Measurements from ENCODE around the gene XRCC3. TPM values are rescaled to one million over a fixed set of nuclear protein-coding genes. Genes with fewer than 3 reads are reported as not detected.

Gene XRCC3
- total and polyA plus RNA-seq, 2 of the 8 experiments (the other 6 are each of a cell fraction or from before 2014, with no cell fraction given), result 36.9 to 41.8 TPM

- no peak overlapping the region for H2BK5ac ChIP-seq (ENCODE audit: low read depth, low read length)
- peaks cover 11% of the 10 kb centered on the region; the same call in 1 of the 2 replicates for H3K79me1 ChIP-seq (ENCODE audit: low read depth, low read length)
- no peaks in the 10 kb centered on the region for H3K23me2 ChIP-seq (ENCODE audit: low read depth, low read length)
- H3K4me1 ChIP-seq (replicated peaks in 1 of 4; ENCODE audit: control insufficient read depth in 3 of 4, insufficient read depth in 4 of 4, low read length in 3 of 4), result no peaks in the 10 kb centered on the region; a peak in 1 of 7 replicates
- no peak overlapping the region for H3K4me2 ChIP-seq (ENCODE audit: insufficient read depth in 1 of 2, low read depth in 2 of 2, low read length in 2 of 2)
- H2BK120ac ChIP-seq (replicated peaks; ENCODE audit: low read depth, low read length), result no peak overlapping the region
- DNase-seq (ENCODE audit: low read depth in 1 of 2, low spot score in 2 of 2) (no peak), FAIRE-seq (no peak)
- H2BK20ac ChIP-seq (ENCODE audit: low read length), result no peak overlapping the region
- peaks cover 20 to 45% (median 35%) of the 10 kb centered on the region in 4 experiments for H3K36me3 ChIP-seq (ENCODE audit: control insufficient read depth in 2 of 4, insufficient read depth in 4 of 4, low read length in 3 of 4)
- no peak overlapping the region for H3K56ac ChIP-seq (replicated peaks; ENCODE audit: insufficient read length, low read depth, low read length)
- no peak overlapping the region for H2AK5ac ChIP-seq (ENCODE audit: low read depth, low read length)
- H2BK12ac ChIP-seq (ENCODE audit: low read depth, low read length), result no peak overlapping the region
- ChIA-PET CTCF (ENCODE audit: partially characterized antibody) (interaction anchor here (0.8 kb wide), 1 partner anchor 41 kb away, joined by 3 read pairs; no protein-coding TSS in a partner anchor), POLR2A (ENCODE audit: partially characterized antibody) (no interaction called here)
- no peak overlapping the region for H4K8ac ChIP-seq (ENCODE audit: extremely low read depth, insufficient read depth, low read length)
- no peaks in the 10 kb centered on the region for H3K27me3 ChIP-seq (replicated peaks in 1 of 4; ENCODE audit: control insufficient read depth in 3 of 4, extremely low read depth in 1 of 4, insufficient read depth in 3 of 4, low read length in 3 of 4)
- no peak overlapping the region for H3K14ac ChIP-seq (ENCODE audit: insufficient read length)
- no peak overlapping the region for H3K18ac ChIP-seq (ENCODE audit: extremely low read depth, low read length)
- H3K4me3 ChIP-seq (ENCODE audit: extremely low read depth in 1 of 4, insufficient read depth in 2 of 4, low read depth in 3 of 4, low read length in 4 of 4), result no peak overlapping the region
- no peak overlapping the region for H3K27ac ChIP-seq (ENCODE audit: low read depth, low read length)
- H4K20me1 ChIP-seq (replicated peaks in 1 of 2; ENCODE audit: control insufficient read depth in 1 of 2, insufficient read depth in 2 of 2, low read length in 2 of 2), result peaks cover 2 to 18% of the 10 kb centered on the region in 2 experiments
- H2AFZ ChIP-seq (ENCODE audit: low read length), result no peak overlapping the region
- H4K91ac ChIP-seq (replicated peaks; ENCODE audit: insufficient read length, low read length), result no peak overlapping the region
- peaks cover 3 to 28% of the 10 kb centered on the region in 2 experiments; a peak in 3 of 4 replicates for H3K79me2 ChIP-seq (ENCODE audit: control insufficient read depth in 1 of 2, insufficient read depth in 2 of 2, low read length in 2 of 2)
- no peak overlapping the region for H4K5ac ChIP-seq (ENCODE audit: insufficient read length, low read depth, low read length)
- no peaks in the 10 kb centered on the region for H3K9me3 ChIP-seq (ENCODE audit: insufficient read depth in 2 of 2, low read depth in 1 of 2, low read length in 1 of 2)
- 94% methylated on average over 6 of the region's 6 CpGs; no CpG with 5 or more reads in 1 of the 2 experiments for WGBS, 2 experiments (ENCODE audit: extremely low coverage in 1 of 2, insufficient coverage in 1 of 2, insufficient read length in 1 of 2, insufficient replicate concordance in 2 of 2, low coverage in 1 of 2, low lambda C conversion rate in 2 of 2, missing lambda C conversion rate in 1 of 2)
- no peak overlapping the region for H3K23ac ChIP-seq (ENCODE audit: insufficient read length)
- no peak overlapping the region for H3K9ac ChIP-seq (replicated peaks in 1 of 4; ENCODE audit: extremely low read depth in 1 of 4, low read depth in 3 of 4, low read length in 3 of 4)
- H3K4ac ChIP-seq (replicated peaks; ENCODE audit: insufficient read length, low read depth, low read length), result no peak overlapping the region
- H2BK15ac ChIP-seq (ENCODE audit: low read length), result no peak overlapping the region
- TF ChIP-seq FOSL1 (IDR thresholded peaks at IDR 0.05; ENCODE audit: insufficient read depth, low read depth, low read length) (no peak), RBBP5 (IDR thresholded peaks at IDR 0.05; ENCODE audit: borderline replicate concordance, low read depth, low read length) (no peak), SRF (IDR thresholded peaks at IDR 0.05; ENCODE audit: low read depth, low read length) (no peak), EZH2 (IDR thresholded peaks at IDR 0.05; ENCODE audit: low read depth, low read length, severe bottlenecking) (no peak), POLR2AphosphoS5 (IDR thresholded peaks at IDR 0.05; ENCODE audit: low read depth, low read length) (no peak), TCF12 (IDR thresholded peaks at IDR 0.05; ENCODE audit: low read depth, low read length) (no peak), BCL11A (IDR thresholded peaks at IDR 0.05; ENCODE audit: low read depth in 2 of 2, low read length in 2 of 2) (no peak), SIX5 (IDR thresholded peaks at IDR 0.05; ENCODE audit: low read depth, low read length) (no peak), CTCF (IDR thresholded peaks at IDR 0.05; ENCODE audit: control extremely low read depth in 1 of 3, insufficient read depth in 1 of 3, low read depth in 1 of 3, low read length in 3 of 3) (no peak), CBX8 (IDR thresholded peaks at IDR 0.05; ENCODE audit: borderline replicate concordance, low read depth, low read length) (no peak), BRCA1 (IDR thresholded peaks at IDR 0.05; ENCODE audit: low read depth, low read length) (no peak)
These were observed 60.6 kb downstream of the XRCC3 start for GRCh38 chr14:103654619-103655018.

Measured in H1 (cell line).